H1 (cell line): Measurements from ENCODE around the gene ENOX2. TPM values are rescaled to one million over a fixed set of nuclear protein-coding genes. Genes with fewer than 3 reads are reported as not detected.

Experiments
- CTCF ChIA-PET: fragments of 300-600 bp; sonication (Branson Sonifier 250); formaldehyde crosslinking; loops from one replicate; lab custom pipeline; 2021; ENCODE audit not compliant: partially characterized antibody; lab: Charles Lee
- POLR2A ChIA-PET: fragments of 300-600 bp; sonication (Branson Sonifier 250); formaldehyde crosslinking; loops from one replicate; lab custom pipeline; 2021; ENCODE audit warnings: inconsistent platforms; ENCODE audit not compliant: partially characterized antibody; lab: Charles Lee
- DNase-seq, 2 experiments: peaks; one replicate each; pipeline versions ENCODE4 v3.0.0 to v3.0.0-alpha.2; 2010 to 2022; ENCODE audit warnings: low spot score in 2 of 2, low read depth in 1 of 2, mixed read lengths in 1 of 2
- FAIRE-seq: peaks from 2 replicates; lab custom pipeline; 2011; peaks lifted over from hg19 to GRCh38; lab: Jason Lieb, UNC
- H2AFZ ChIP-seq: 2 replicates; pipeline ENCODE4 v1.8.1; 2012; ENCODE audit warnings: low read length, inconsistent platforms
- H2AK5ac ChIP-seq: 2 replicates; pipeline ENCODE4 v1.6.1; 2013; ENCODE audit warnings: low read depth, low read length
- H2BK120ac ChIP-seq: replicated peaks from 2 replicates; pipeline ENCODE3; 2013; ENCODE audit warnings: low read depth, low read length, inconsistent platforms
- H2BK12ac ChIP-seq: 2 replicates; pipeline ENCODE4 v1.6.1; 2013; ENCODE audit warnings: low read depth, low read length
- H2BK15ac ChIP-seq: 2 replicates; pipeline ENCODE4 v1.6.1; 2013; ENCODE audit warnings: low read length
- H2BK20ac ChIP-seq: 2 replicates; pipeline ENCODE4 v1.6.1; 2013; ENCODE audit warnings: low read length
- H2BK5ac ChIP-seq: 2 replicates; pipeline ENCODE4 v1.6.1; 2013; ENCODE audit warnings: low read depth, low read length
- H3K14ac ChIP-seq: 2 replicates; pipeline ENCODE4 v1.6.1; 2013; ENCODE audit warnings: inconsistent platforms; ENCODE audit not compliant: insufficient read length
- H3K18ac ChIP-seq: 2 replicates; pipeline ENCODE4 v1.6.1; 2013; ENCODE audit warnings: low read length; ENCODE audit errors: extremely low read depth
- H3K23ac ChIP-seq: 2 replicates; pipeline ENCODE4 v1.6.1; 2013; ENCODE audit warnings: inconsistent platforms; ENCODE audit not compliant: insufficient read length
- H3K23me2 ChIP-seq: 2 replicates; pipeline ENCODE4 v1.6.1; 2013; ENCODE audit warnings: low read depth, low read length
- H3K27ac ChIP-seq: 2 replicates; pipeline ENCODE4 v1.6.1; 2011; ENCODE audit warnings: low read depth, low read length, inconsistent platforms
- H3K27me3 ChIP-seq, 4 experiments: replicated peaks in 1 of 4; 1 replicate in 1 of 4; 2 replicates in 3 of 4; pipeline versions ENCODE4 v1.6.1 to v1.8.1; 2011 to 2013; ENCODE audit warnings: low read length in 3 of 4, mild to moderate bottlenecking in 3 of 4, inconsistent platforms in 2 of 4, mixed read lengths in 2 of 4, moderate library complexity in 1 of 4; ENCODE audit not compliant: control insufficient read depth in 3 of 4, insufficient read depth in 3 of 4; ENCODE audit errors: extremely low read depth in 1 of 4
- H3K36me3 ChIP-seq, 4 experiments: 2 replicates each; pipeline versions ENCODE4 v1.6.1 to v1.8.1; 2011 to 2013; ENCODE audit warnings: mild to moderate bottlenecking in 4 of 4, low read length in 3 of 4, moderate library complexity in 2 of 4, control low read depth in 1 of 4, inconsistent platforms in 1 of 4; ENCODE audit not compliant: insufficient read depth in 4 of 4, control insufficient read depth in 2 of 4
- H3K4ac ChIP-seq: replicated peaks from 2 replicates; pipeline ENCODE3; 2013; ENCODE audit warnings: low read length, low read depth, mixed read lengths, inconsistent platforms; ENCODE audit not compliant: insufficient read length
- H3K4me1 ChIP-seq, 4 experiments: replicated peaks in 1 of 4; 1 replicate in 1 of 4; 2 replicates in 3 of 4; pipeline versions ENCODE4 v1.6.1 to v1.8.1; 2011 to 2013; ENCODE audit warnings: low read length in 3 of 4, inconsistent platforms in 2 of 4, mixed read lengths in 1 of 4; ENCODE audit not compliant: insufficient read depth in 4 of 4, control insufficient read depth in 3 of 4
- H3K4me2 ChIP-seq, 2 experiments: 2 replicates each; pipeline versions ENCODE4 v1.6.1 to v1.8.1; 2011 to 2013; ENCODE audit warnings: low read depth in 2 of 2, low read length in 2 of 2, control low read depth in 1 of 2, inconsistent platforms in 1 of 2, mild to moderate bottlenecking in 1 of 2; ENCODE audit not compliant: insufficient read depth in 1 of 2
- H3K4me3 ChIP-seq, 4 experiments: fragments of 200-600, 300-600 bp in 1 of 4; sonication (generic), shearing (Covaris generic), sonication (Bioruptor Twin) in 1 of 4; 2 replicates each; pipeline versions ENCODE4 v1.5.1 to v1.8.1; 2011 to 2016; ENCODE audit warnings: low read length in 4 of 4, low read depth in 3 of 4, control low read depth in 2 of 4, inconsistent platforms in 2 of 4, mild to moderate bottlenecking in 2 of 4, mixed read lengths in 1 of 4, moderate library complexity in 1 of 4; ENCODE audit not compliant: insufficient read depth in 2 of 4; ENCODE audit errors: extremely low read depth in 1 of 4
- H3K56ac ChIP-seq: replicated peaks from 2 replicates; pipeline ENCODE3; 2013; ENCODE audit warnings: low read depth, mild to moderate bottlenecking, mixed read lengths, low read length, inconsistent platforms; ENCODE audit not compliant: insufficient read length
- H3K79me1 ChIP-seq: 2 replicates; pipeline ENCODE4 v1.6.1; 2013; ENCODE audit warnings: low read depth, low read length, control low read depth
- H3K79me2 ChIP-seq, 2 experiments: 2 replicates each; pipeline versions ENCODE4 v1.6.1 to v1.8.1; 2012 to 2013; ENCODE audit warnings: low read length in 2 of 2, mild to moderate bottlenecking in 2 of 2, inconsistent platforms in 1 of 2; ENCODE audit not compliant: insufficient read depth in 2 of 2, control insufficient read depth in 1 of 2
- H3K9ac ChIP-seq, 4 experiments: replicated peaks in 1 of 4; 1 replicate in 1 of 4; 2 replicates in 3 of 4; pipeline versions ENCODE4 v1.6.1 to v1.8.1; 2011 to 2013; ENCODE audit warnings: low read depth in 3 of 4, low read length in 3 of 4, control low read depth in 2 of 4, mild to moderate bottlenecking in 2 of 4, moderate library complexity in 2 of 4, inconsistent platforms in 1 of 4; ENCODE audit errors: extremely low read depth in 1 of 4
- H3K9me3 ChIP-seq, 2 experiments: 2 replicates each; pipeline versions ENCODE4 v1.6.1 to v1.8.1; 2012 to 2013; ENCODE audit warnings: mild to moderate bottlenecking in 2 of 2, moderate library complexity in 2 of 2, control low read depth in 1 of 2, inconsistent platforms in 1 of 2, low read depth in 1 of 2, low read length in 1 of 2, mixed read lengths in 1 of 2; ENCODE audit not compliant: insufficient read depth in 2 of 2
- H4K20me1 ChIP-seq, 2 experiments: replicated peaks in 1 of 2; 2 replicates each; pipeline versions ENCODE3 to v1.8.1; 2011 to 2013; ENCODE audit warnings: inconsistent platforms in 2 of 2, low read length in 2 of 2, mild to moderate bottlenecking in 1 of 2; ENCODE audit not compliant: insufficient read depth in 2 of 2, control insufficient read depth in 1 of 2
- H4K5ac ChIP-seq: 2 replicates; pipeline ENCODE4 v1.6.1; 2013; ENCODE audit warnings: low read length, low read depth, mixed read lengths, inconsistent platforms; ENCODE audit not compliant: insufficient read length
- H4K8ac ChIP-seq: 2 replicates; pipeline ENCODE4 v1.8.0; 2013; ENCODE audit warnings: mild to moderate bottlenecking, moderate library complexity, low read length, inconsistent platforms; ENCODE audit not compliant: insufficient read depth; ENCODE audit errors: extremely low read depth
- H4K91ac ChIP-seq: replicated peaks from 2 replicates; pipeline ENCODE3; 2013; ENCODE audit warnings: low read length, mixed read lengths, inconsistent platforms; ENCODE audit not compliant: insufficient read length
- CEBPB ChIP-seq: IDR thresholded peaks from 2 replicates; pipeline ENCODE4 v1.6.1; 2012; ENCODE audit warnings: low read depth, low read length
- CHD1 ChIP-seq: IDR thresholded peaks from 2 replicates; pipeline ENCODE4 v1.6.1; 2012; ENCODE audit warnings: low read depth, low read length, improper control_type of control experiment
- E2F6 ChIP-seq: IDR thresholded peaks from 2 replicates; pipeline ENCODE4 v1.6.1; 2012; ENCODE audit warnings: inconsistent platforms
- RAD21 ChIP-seq, 2 experiments: IDR thresholded peaks in 1 of 2; conservative IDR thresholded peaks in 1 of 2; 2 replicates each; pipeline ENCODE4 v1.6.1; 2011; ENCODE audit warnings: low read depth in 2 of 2, low read length in 2 of 2, improper control_type of control experiment in 1 of 2, inconsistent platforms in 1 of 2, mild to moderate bottlenecking in 1 of 2, moderate library complexity in 1 of 2
- SP1 ChIP-seq: IDR thresholded peaks from 2 replicates; pipeline ENCODE4 v1.6.1; 2011; ENCODE audit warnings: low read depth, low read length
- SP4 ChIP-seq: IDR thresholded peaks from 2 replicates; pipeline ENCODE4 v1.6.1; 2012; ENCODE audit warnings: low read length, inconsistent platforms
- polyA plus RNA-seq, 7 experiments: library from polyadenylated mRNA; depleted of rRNA in 3 of 7; stranded (reverse) in 5 of 7; unstranded in 2 of 7; fragments of >200 nt in 5 of 7; fragments of 200-250 nt in 2 of 7; gene quantifications; 1 replicate in 5 of 7; 2 replicates in 1 of 7; 4 replicates in 1 of 7; pipeline versions ENCODE4 v1.2.1 to v1.2.3, GENCODE V29; 2011 to 2013; ENCODE audit warnings: missing spikeins in 2 of 7, mixed read lengths in 2 of 7
- total RNA-seq: library from RNA; stranded (reverse); fragmentation: NEBNext Ultra II Directional; extraction: Animal tissue kit (Norgen Biotek cat#: 25700); gene quantifications from 2 replicates; pipeline ENCODE4 v1.2.1, GENCODE V29; 2021

ENOX2 gene
- total and polyA plus RNA-seq, 2 of the 8 experiments (the other 6 are each of a cell fraction or from before 2014, with no cell fraction given): 4.5 to 12.3 TPM

- no peaks in the 10 kb centered on the region for H3K27me3 ChIP-seq
- H3K18ac ChIP-seq: no peak overlapping the region
- DNase-seq (no peak), FAIRE-seq (no peak)
- no peak overlapping the region for H4K5ac ChIP-seq
- no peak overlapping the region for H3K23ac ChIP-seq
- H3K79me2 ChIP-seq: no peaks in the 10 kb centered on the region
- peaks cover 8 to 11% of the 10 kb centered on the region in 2 experiments; a peak in 3 of 4 replicates for H3K9me3 ChIP-seq
- ChIA-PET POLR2A (no interaction called here), CTCF (interaction anchor here (0.6 to 1.4 kb wide), 5 partner anchors 9 to 153 kb away, joined by 3 to 8 read pairs (median 4); no protein-coding TSS in a partner anchor)
- no peaks in the 10 kb centered on the region for H4K20me1 ChIP-seq
- H3K79me1 ChIP-seq: no peaks in the 10 kb centered on the region
- H3K4me2 ChIP-seq: no peak overlapping the region
- TF ChIP-seq E2F6: no peak
- TF ChIP-seq RAD21 (IDR thresholded peaks at IDR 0.05 in 1 of 2, conservative IDR thresholded peaks at IDR 0.05 in 1 of 2; ENCODE audit: low read depth in 2 of 2, low read length in 2 of 2): no peak
- TF ChIP-seq SP4: no peak
- no peak for TF ChIP-seq CHD1
- TF ChIP-seq CEBPB: no peak
- TF ChIP-seq SP1: no peak
- no peak overlapping the region for H2BK120ac ChIP-seq
- no peaks in the 10 kb centered on the region for H3K23me2 ChIP-seq
- H4K8ac ChIP-seq: no peak overlapping the region
- H3K4me3 ChIP-seq: no peak overlapping the region
- no peak overlapping the region for H3K14ac ChIP-seq
- no peak overlapping the region for H2AFZ ChIP-seq
- no peak overlapping the region for H2BK20ac ChIP-seq
- no peak overlapping the region for H3K4ac ChIP-seq
- H3K27ac ChIP-seq: no peak overlapping the region
- H2BK12ac ChIP-seq: no peak overlapping the region
- no peaks in the 10 kb centered on the region for H3K4me1 ChIP-seq
- H2BK15ac ChIP-seq: no peak overlapping the region
- H3K56ac ChIP-seq: no peak overlapping the region
- H4K91ac ChIP-seq: no peak overlapping the region
- H2AK5ac ChIP-seq: no peak overlapping the region
- peaks cover 0 to 2% (median 0%) of the 10 kb centered on the region in 4 experiments; a peak in 1 of 8 replicates for H3K36me3 ChIP-seq
- H2BK5ac ChIP-seq: no peak overlapping the region
- H3K9ac ChIP-seq: no peak overlapping the region
Observed at GRCh38 chrX:130728208-130728607, 174.8 kb downstream of the ENOX2 start.
